H9 (cell line): Measurements from ENCODE around the gene INPP5J. TPM values are rescaled to one million over a fixed set of nuclear protein-coding genes. Genes with fewer than 3 reads are reported as not detected.

Source experiments
- DNase-seq: peaks from one replicate; pipeline ENCODE4 v3.0.0-alpha.2; 2017
- H2AFZ ChIP-seq: one replicate; pipeline ENCODE4 v1.6.1; 2013; ENCODE audit warnings: mild to moderate bottlenecking, low read length, control low read depth, moderate library complexity
- H2AK5ac ChIP-seq: 2 replicates; pipeline ENCODE4 v1.6.1; 2013; ENCODE audit warnings: low read length, control low read depth, mixed read lengths; ENCODE audit not compliant: insufficient read length
- H2BK120ac ChIP-seq: one replicate; pipeline ENCODE4 v1.6.1; 2013; ENCODE audit warnings: low read depth, mild to moderate bottlenecking, low read length, control low read depth, inconsistent platforms; ENCODE audit not compliant: poor library complexity, severe bottlenecking
- H2BK12ac ChIP-seq: 2 replicates; pipeline ENCODE4 v1.6.1; 2013; ENCODE audit warnings: low read length, control low read depth, mixed read lengths, low read depth; ENCODE audit not compliant: insufficient read length
- H2BK15ac ChIP-seq: 2 replicates; pipeline ENCODE4 v1.6.1; 2013; ENCODE audit warnings: low read depth, low read length, control low read depth
- H2BK20ac ChIP-seq: one replicate; pipeline ENCODE4 v1.6.1; 2013; ENCODE audit warnings: low read depth, mild to moderate bottlenecking, low read length, control low read depth, inconsistent platforms; ENCODE audit not compliant: poor library complexity, severe bottlenecking
- H2BK5ac ChIP-seq: 2 replicates; pipeline ENCODE4 v1.6.1; 2013; ENCODE audit warnings: low read length, control low read depth, mixed read lengths; ENCODE audit not compliant: insufficient read length
- H3K14ac ChIP-seq: 2 replicates; pipeline ENCODE4 v1.6.1; 2013; ENCODE audit warnings: low read length, control low read depth; ENCODE audit not compliant: insufficient read depth
- H3K18ac ChIP-seq: 2 replicates; pipeline ENCODE4 v1.6.1; 2013; ENCODE audit warnings: low read depth, mild to moderate bottlenecking, mixed read lengths, low read length, control low read depth; ENCODE audit not compliant: insufficient read length
- H3K23ac ChIP-seq: 2 replicates; pipeline ENCODE4 v1.6.1; 2013; ENCODE audit warnings: low read length, control low read depth, mixed read lengths, low read depth; ENCODE audit not compliant: insufficient read length
- H3K23me2 ChIP-seq: 2 replicates; pipeline ENCODE4 v1.6.1; 2013; ENCODE audit warnings: low read depth, mild to moderate bottlenecking, mixed read lengths, low read length, control low read depth; ENCODE audit not compliant: insufficient read length, poor library complexity, severe bottlenecking
- H3K27ac ChIP-seq: 2 replicates; pipeline ENCODE4 v1.5.1; 2013; ENCODE audit warnings: low read length, control low read depth, mixed read lengths, low read depth; ENCODE audit not compliant: insufficient read length
- H3K27me3 ChIP-seq: 2 replicates; pipeline ENCODE4 v1.6.1; 2013; ENCODE audit warnings: low read length, control low read depth, inconsistent platforms; ENCODE audit not compliant: insufficient read depth
- H3K4ac ChIP-seq: 2 replicates; pipeline ENCODE4 v1.6.1; 2013; ENCODE audit warnings: low read depth, mild to moderate bottlenecking, control low read depth, inconsistent platforms, low read length, moderate library complexity
- H3K4me1 ChIP-seq: 2 replicates; pipeline ENCODE4 v1.6.1; 2013; ENCODE audit warnings: low read length, control low read depth, inconsistent platforms; ENCODE audit not compliant: insufficient read depth
- H3K4me2 ChIP-seq: 2 replicates; pipeline ENCODE4 v1.6.1; 2013; ENCODE audit warnings: low read length, control low read depth, mixed read lengths; ENCODE audit not compliant: insufficient read length, insufficient read depth
- H3K56ac ChIP-seq: 2 replicates; pipeline ENCODE4 v1.6.1; 2013; ENCODE audit warnings: low read depth, mild to moderate bottlenecking, mixed read lengths, low read length, control low read depth; ENCODE audit not compliant: insufficient read length
- H3K79me1 ChIP-seq: 2 replicates; pipeline ENCODE4 v1.6.1; 2013; ENCODE audit warnings: low read depth, mild to moderate bottlenecking, moderate library complexity, low read length, control low read depth, inconsistent platforms; ENCODE audit not compliant: insufficient read depth, poor library complexity, severe bottlenecking
- H3K79me2 ChIP-seq: 2 replicates; pipeline ENCODE4 v1.6.1; 2013; ENCODE audit warnings: low read length, control low read depth, inconsistent platforms; ENCODE audit not compliant: insufficient read depth
- H3K9ac ChIP-seq: 2 replicates; pipeline ENCODE4 v1.6.1; 2013; ENCODE audit warnings: low read length, control low read depth, mixed read lengths; ENCODE audit not compliant: insufficient read length; ENCODE audit errors: extremely low read depth
- H3K9me3 ChIP-seq: one replicate; pipeline ENCODE4 v1.6.1; 2013; ENCODE audit warnings: low read depth, low read length, inconsistent platforms; ENCODE audit not compliant: control insufficient read depth
- H3T11ph ChIP-seq: one replicate; pipeline ENCODE4 v1.6.1; 2013; ENCODE audit warnings: mild to moderate bottlenecking, low read length, control low read depth, inconsistent platforms
- H4K20me1 ChIP-seq: one replicate; pipeline ENCODE4 v1.6.1; 2013; ENCODE audit not compliant: control insufficient read depth, insufficient read length, insufficient read depth
- H4K5ac ChIP-seq: 2 replicates; pipeline ENCODE4 v1.6.1; 2013; ENCODE audit warnings: low read depth, mild to moderate bottlenecking, mixed read lengths, low read length, control low read depth; ENCODE audit not compliant: insufficient read length
- H4K8ac ChIP-seq: replicated peaks from 2 replicates; pipeline ENCODE4 v1.6.1; 2013; ENCODE audit warnings: low read length, control low read depth, mixed read lengths, low read depth; ENCODE audit not compliant: insufficient read length
- H4K91ac ChIP-seq: 2 replicates; pipeline ENCODE4 v1.6.1; 2013; ENCODE audit warnings: low read depth, mild to moderate bottlenecking, moderate library complexity, mixed read lengths, low read length, control low read depth; ENCODE audit not compliant: insufficient read length
- H3K27ac Mint-ChIP-seq, 3 experiments: 2 replicates in 2 of 3; 3 replicates in 1 of 3; pipeline ENCODE4 v1.8.0; 2020 to 2021; ENCODE audit warnings: mixed read lengths in 3 of 3, mild to moderate bottlenecking in 1 of 3, moderate library complexity in 1 of 3
- H3K27me3 Mint-ChIP-seq: 2 replicates; pipeline ENCODE4 v1.8.0; 2021; ENCODE audit warnings: low read depth, mild to moderate bottlenecking, moderate library complexity, mixed read lengths
- H3K36me3 Mint-ChIP-seq, 3 experiments: 2 replicates in 2 of 3; 3 replicates in 1 of 3; pipeline ENCODE4 v1.8.0; 2020 to 2021; ENCODE audit warnings: low read depth in 3 of 3, mixed read lengths in 3 of 3; ENCODE audit not compliant: insufficient read depth in 1 of 3
- H3K4me1 Mint-ChIP-seq, 2 experiments: 2 replicates each; pipeline ENCODE4 v1.8.0; 2020; ENCODE audit warnings: mixed read lengths in 2 of 2
- H3K4me3 Mint-ChIP-seq, 2 experiments: 2 replicates in 1 of 2; 3 replicates in 1 of 2; pipeline ENCODE4 v1.8.0; 2020 to 2021; ENCODE audit warnings: mild to moderate bottlenecking in 2 of 2, mixed read lengths in 2 of 2, moderate library complexity in 1 of 2
- H3K9me3 Mint-ChIP-seq, 2 experiments: 2 replicates in 1 of 2; 3 replicates in 1 of 2; pipeline ENCODE4 v1.8.0; 2020; ENCODE audit warnings: mild to moderate bottlenecking in 2 of 2, mixed read lengths in 2 of 2, moderate library complexity in 1 of 2
- WGBS: extraction: QIAGEN DNeasy Blood & Tissue Kit; methylation state at CpG from one replicate; pipeline ENCODE4 v1.1.7; 2013; ENCODE audit warnings: missing lambda C conversion rate, low lambda C conversion rate, mixed read lengths; ENCODE audit not compliant: insufficient read length; ENCODE audit errors: extremely low coverage; 5-methylcytosine and 5-hydroxymethylcytosine counted together
- total RNA-seq: library from RNA; stranded (reverse); gene quantifications from 2 replicates; pipeline ENCODE4 v1.2.1, GENCODE V29; 2021
- TF ChIP-seq, protein P1 (sequence below): fragments of 200-600 bp; sonication (generic); conservative IDR thresholded peaks from 3 replicates; pipeline ENCODE4 v1.8.0; 2021; ENCODE audit warnings: antibody characterized with exemption, mild to moderate bottlenecking

INPP5J gene
- total RNA-seq, 1 experiment from 2014 or later: 4.9 TPM

DNA sequence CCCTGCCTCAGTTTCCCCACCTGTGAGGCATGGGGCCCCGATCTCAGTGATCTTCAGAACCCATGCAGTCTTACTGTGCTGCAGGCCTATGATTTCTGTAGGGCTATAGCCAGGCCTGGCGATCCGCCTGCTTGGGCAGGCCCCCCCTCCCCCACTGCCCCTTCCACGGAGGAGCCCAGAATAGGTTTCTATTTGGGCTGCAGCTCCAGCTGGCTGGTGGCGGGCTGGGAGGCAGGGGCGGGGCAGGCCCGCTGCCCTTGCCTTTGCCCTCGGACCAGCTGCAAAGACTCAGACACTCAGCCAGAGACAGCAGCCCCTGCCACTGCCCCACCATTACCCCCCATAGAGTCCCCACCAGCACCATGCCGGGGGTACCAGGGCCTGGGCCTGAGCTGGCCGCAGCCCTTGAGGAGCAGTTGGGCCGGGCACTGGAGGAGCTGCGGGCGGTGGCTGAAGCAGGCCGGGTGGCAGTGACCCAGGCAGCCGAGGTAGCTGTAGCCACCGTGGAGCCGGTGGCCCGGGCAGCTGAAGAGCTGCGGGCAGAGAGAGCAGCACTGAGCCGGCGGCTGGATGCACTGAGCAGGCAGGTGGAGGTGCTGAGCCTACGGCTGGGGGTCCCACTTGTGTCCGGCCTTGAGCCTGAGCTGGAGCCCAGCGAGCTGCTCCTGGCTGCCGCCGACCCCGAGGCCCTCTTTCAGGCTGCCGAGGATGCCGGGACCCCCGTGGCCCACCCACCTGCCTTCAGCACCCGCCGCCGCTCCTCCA is 29.5 kb upstream of the INPP5J start:
- no peak overlapping the region for H4K8ac ChIP-seq
- H3K79me2 ChIP-seq: no peaks in the 10 kb centered on the region
- TF ChIP-seq, protein P1, sequence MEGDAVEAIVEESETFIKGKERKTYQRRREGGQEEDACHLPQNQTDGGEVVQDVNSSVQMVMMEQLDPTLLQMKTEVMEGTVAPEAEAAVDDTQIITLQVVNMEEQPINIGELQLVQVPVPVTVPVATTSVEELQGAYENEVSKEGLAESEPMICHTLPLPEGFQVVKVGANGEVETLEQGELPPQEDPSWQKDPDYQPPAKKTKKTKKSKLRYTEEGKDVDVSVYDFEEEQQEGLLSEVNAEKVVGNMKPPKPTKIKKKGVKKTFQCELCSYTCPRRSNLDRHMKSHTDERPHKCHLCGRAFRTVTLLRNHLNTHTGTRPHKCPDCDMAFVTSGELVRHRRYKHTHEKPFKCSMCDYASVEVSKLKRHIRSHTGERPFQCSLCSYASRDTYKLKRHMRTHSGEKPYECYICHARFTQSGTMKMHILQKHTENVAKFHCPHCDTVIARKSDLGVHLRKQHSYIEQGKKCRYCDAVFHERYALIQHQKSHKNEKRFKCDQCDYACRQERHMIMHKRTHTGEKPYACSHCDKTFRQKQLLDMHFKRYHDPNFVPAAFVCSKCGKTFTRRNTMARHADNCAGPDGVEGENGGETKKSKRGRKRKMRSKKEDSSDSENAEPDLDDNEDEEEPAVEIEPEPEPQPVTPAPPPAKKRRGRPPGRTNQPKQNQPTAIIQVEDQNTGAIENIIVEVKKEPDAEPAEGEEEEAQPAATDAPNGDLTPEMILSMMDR: no peak
- no peaks in the 10 kb centered on the region for H3K4me1 ChIP-seq
- Mint-ChIP-seq H3K4me1 (peaks cover 4 to 26% of the 10 kb centered on the region in 2 experiments), H3K9me3 (no peaks in the 10 kb centered on the region; a peak in 1 of 5 replicates), H3K27me3 (no peaks in the 10 kb centered on the region), H3K4me3 (no peak overlapping the region), H3K27ac (no peak overlapping the region), H3K36me3 (peaks cover 3 to 11% (median 3%) of the 10 kb centered on the region in 3 experiments; a peak in 3 of 7 replicates)
- no peak overlapping the region for H3K23ac ChIP-seq
- peak; percentile 24 for DNase-seq
- no peak overlapping the region for H3T11ph ChIP-seq
- H2BK15ac ChIP-seq: no peak overlapping the region
- H4K20me1 ChIP-seq: no peaks in the 10 kb centered on the region
- no peak overlapping the region for H2BK12ac ChIP-seq
- H3K9me3 ChIP-seq: no peaks in the 10 kb centered on the region
- no peak overlapping the region for H2AFZ ChIP-seq
- H4K5ac ChIP-seq: no peak overlapping the region
- peaks cover 2% of the 10 kb centered on the region for H3K23me2 ChIP-seq
- H4K91ac ChIP-seq: no peak overlapping the region
- WGBS: no CpG with 5 or more reads among the region's 33 CpGs
- no peak overlapping the region for H2BK20ac ChIP-seq
- H3K4me2 ChIP-seq: no peak overlapping the region
- H3K9ac ChIP-seq: no peak overlapping the region
- no peak overlapping the region for H3K18ac ChIP-seq
- H3K14ac ChIP-seq: no peak overlapping the region
- no peaks in the 10 kb centered on the region for H3K79me1 ChIP-seq
- no peak overlapping the region for H2BK120ac ChIP-seq
- H2BK5ac ChIP-seq: no peak overlapping the region
- no peak overlapping the region for H3K56ac ChIP-seq
- H2AK5ac ChIP-seq: no peak overlapping the region
- no peak overlapping the region for H3K4ac ChIP-seq
- H3K27ac ChIP-seq: no peak overlapping the region
- no peaks in the 10 kb centered on the region for H3K27me3 ChIP-seq
